Upper lobe of left lung (tissue), 4 donors: ENCODE data around the gene RIN3.

ENCODE experiments used
- CTCF ChIP-seq, 6 experiments: fragments of 450-650 bp in 4 of 6; fragments of 200-600 bp in 2 of 6; sonication (generic) in 2 of 6; IDR thresholded peaks; one replicate each; pipeline ENCODE4 v1.5.1; 2016 to 2019; ENCODE audit warnings: antibody characterized with exemption in 6 of 6
- POLR2A ChIP-seq, 4 donors: fragments of 450-650 bp; IDR thresholded peaks; one replicate each; pipeline ENCODE4 v1.5.1; 2016 to 2017; ENCODE audit warnings: antibody characterized with exemption in 4 of 4, mild to moderate bottlenecking in 2 of 4

- TF ChIP-seq POLR2A (IDR thresholded peaks at IDR 0.05), result no peak
- no peak for TF ChIP-seq CTCF (IDR thresholded peaks at IDR 0.05)
Observed at GRCh38 chr14:92646952-92647796, 133.6 kb downstream of the RIN3 start.
